Stomach (tissue), 9 donors: ENCODE data around the gene DCC. TPM values are rescaled to one million over a fixed set of nuclear protein-coding genes. Genes with fewer than 3 reads are reported as not detected.

Experiments used
- DNase-seq, 2 donors: peaks; one replicate each; pipeline versions ENCODE4 v3.0.0 to v3.0.0-alpha.2; 2013 to 2019
- H3K27ac ChIP-seq, 5 donors: fragments of 200-600 bp in 4 of 5; sonication (generic) in 4 of 5; one replicate each; pipeline ENCODE4 v1.5.1; 2013 to 2019; ENCODE audit warnings: mild to moderate bottlenecking in 1 of 5, moderate library complexity in 1 of 5
- H3K27me3 ChIP-seq, 3 donors: fragments of 200-600 bp; sonication (generic); one replicate each; pipeline ENCODE4 v1.5.1; 2017 to 2019; ENCODE audit warnings: mixed run types in 1 of 3
- H3K36me3 ChIP-seq, 4 donors: fragments of 200-600 bp; sonication (generic); 1 replicate in 3 of 4; 2 replicates in 1 of 4; pipeline ENCODE4 v1.5.1; 2016 to 2019
- H3K4me1 ChIP-seq, 4 donors: fragments of 200-600 bp; sonication (generic); one replicate each; pipeline ENCODE4 v1.5.1; 2016 to 2019
- H3K4me3 ChIP-seq, 4 donors: fragments of 200-600 bp; sonication (generic) in 3 of 4; one replicate each; pipeline ENCODE4 v1.5.1; 2016 to 2019; ENCODE audit warnings: mild to moderate bottlenecking in 1 of 4
- H3K9me3 ChIP-seq, 4 donors: fragments of 200-600 bp; sonication (generic); one replicate each; pipeline ENCODE4 v1.5.1; 2016 to 2019
- EP300 ChIP-seq: sonication (generic); formaldehyde crosslinking; IDR thresholded peaks from one replicate; pipeline ENCODE4 v1.6.1; 2017; ENCODE audit warnings: antibody characterized with exemption
- POLR2A ChIP-seq, 4 donors: fragments of 450-650 bp; IDR thresholded peaks; one replicate each; pipeline ENCODE4 v1.6.1; 2016; ENCODE audit warnings: antibody characterized with exemption in 4 of 4, control low read depth in 2 of 4, mild to moderate bottlenecking in 1 of 4, moderate library complexity in 1 of 4
- POLR2AphosphoS5 ChIP-seq, 3 donors: sonication (generic); formaldehyde crosslinking; IDR thresholded peaks; one replicate each; pipeline ENCODE4 v1.6.1; 2016; ENCODE audit warnings: antibody characterized with exemption in 3 of 3
- WGBS, 5 donors: extraction: QIAGEN DNeasy Blood & Tissue Kit in 3 of 5; methylation state at CpG; one replicate each; pipeline versions ENCODE4 v1.1.5 to v1.1.7; 2013 to 2018; 5-methylcytosine and 5-hydroxymethylcytosine counted together
- intact Hi-C: fragments of 100-400 bp; cut with DNase I; formaldehyde crosslinking; loops from one replicate; pipeline ENCODE4 v1.15.1; 2023; ENCODE audit warnings: low total_unique reads
- polyA plus RNA-seq, 3 donors: library from polyadenylated mRNA; stranded (reverse); fragments of 200-250 nt; gene quantifications; one replicate each; pipeline ENCODE4 v1.2.3, GENCODE V29; 2013
- total RNA-seq, 5 donors: library from RNA; depleted of rRNA; stranded (reverse); fragments of >200 nt; gene quantifications; one replicate each; pipeline versions ENCODE4 v1.1.0 to v1.2.3, GENCODE V29; 2014 to 2016
- TF ChIP-seq, protein P1 (sequence below), 7 experiments: fragments of 450-650 bp in 4 of 7; fragments of 200-600 bp in 3 of 7; sonication (generic) in 3 of 7; IDR thresholded peaks; one replicate each; pipeline ENCODE4 v1.5.1; 2016 to 2019; ENCODE audit warnings: antibody characterized with exemption in 7 of 7, control low read depth in 2 of 7, mild to moderate bottlenecking in 1 of 7
- donor health status: healthy with polysubstance abuse.
- donor health status: Bipolar disorder and iron deficiency.
- donor health status: healthy.

DCC gene
- total and polyA plus RNA-seq, 8 donors = 0.58 to 1.7 TPM; not detected in 6

DNA sequence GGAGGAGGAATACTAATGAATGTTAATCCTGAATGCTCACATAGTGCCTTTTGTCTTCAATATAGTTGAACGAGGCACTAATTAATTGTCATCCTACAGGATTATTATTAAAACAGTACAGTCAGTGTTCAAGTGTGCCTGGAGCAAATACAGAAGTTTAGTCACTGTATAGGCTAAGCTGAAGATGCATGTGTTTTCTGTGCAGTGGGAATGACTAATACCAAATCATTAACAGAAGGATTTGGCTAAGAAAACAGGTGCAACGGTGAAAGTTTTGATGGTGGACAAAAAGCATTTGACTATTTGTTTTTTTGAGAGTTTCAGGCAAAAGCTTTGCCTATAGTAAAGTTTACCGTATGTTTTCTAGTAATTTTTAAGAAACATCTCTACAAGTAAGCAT lies 62.8 kb downstream of the DCC start:
- WGBS, 5 donors = 54 to 79% (median 60%) methylated on average over 3 of the region's 3 CpGs
- Histone ChIP-seq H3K36me3 (no peaks in the 10 kb centered on the region), H3K27me3 (no peaks in the 10 kb centered on the region), H3K4me1 (no peaks in the 10 kb centered on the region), H3K9me3 (no peaks in the 10 kb centered on the region), H3K27ac (no peak overlapping the region), H3K4me3 (no peak overlapping the region)
- intact Hi-C loops = no loop called here
- TF ChIP-seq, protein P1, sequence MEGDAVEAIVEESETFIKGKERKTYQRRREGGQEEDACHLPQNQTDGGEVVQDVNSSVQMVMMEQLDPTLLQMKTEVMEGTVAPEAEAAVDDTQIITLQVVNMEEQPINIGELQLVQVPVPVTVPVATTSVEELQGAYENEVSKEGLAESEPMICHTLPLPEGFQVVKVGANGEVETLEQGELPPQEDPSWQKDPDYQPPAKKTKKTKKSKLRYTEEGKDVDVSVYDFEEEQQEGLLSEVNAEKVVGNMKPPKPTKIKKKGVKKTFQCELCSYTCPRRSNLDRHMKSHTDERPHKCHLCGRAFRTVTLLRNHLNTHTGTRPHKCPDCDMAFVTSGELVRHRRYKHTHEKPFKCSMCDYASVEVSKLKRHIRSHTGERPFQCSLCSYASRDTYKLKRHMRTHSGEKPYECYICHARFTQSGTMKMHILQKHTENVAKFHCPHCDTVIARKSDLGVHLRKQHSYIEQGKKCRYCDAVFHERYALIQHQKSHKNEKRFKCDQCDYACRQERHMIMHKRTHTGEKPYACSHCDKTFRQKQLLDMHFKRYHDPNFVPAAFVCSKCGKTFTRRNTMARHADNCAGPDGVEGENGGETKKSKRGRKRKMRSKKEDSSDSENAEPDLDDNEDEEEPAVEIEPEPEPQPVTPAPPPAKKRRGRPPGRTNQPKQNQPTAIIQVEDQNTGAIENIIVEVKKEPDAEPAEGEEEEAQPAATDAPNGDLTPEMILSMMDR (IDR thresholded peaks at IDR 0.05) = no peak
- TF ChIP-seq POLR2A (IDR thresholded peaks at IDR 0.05) (no peak), EP300 (no peak), POLR2AphosphoS5 (IDR thresholded peaks at IDR 0.05) (no peak)
- DNase-seq = no peak

DNA sequence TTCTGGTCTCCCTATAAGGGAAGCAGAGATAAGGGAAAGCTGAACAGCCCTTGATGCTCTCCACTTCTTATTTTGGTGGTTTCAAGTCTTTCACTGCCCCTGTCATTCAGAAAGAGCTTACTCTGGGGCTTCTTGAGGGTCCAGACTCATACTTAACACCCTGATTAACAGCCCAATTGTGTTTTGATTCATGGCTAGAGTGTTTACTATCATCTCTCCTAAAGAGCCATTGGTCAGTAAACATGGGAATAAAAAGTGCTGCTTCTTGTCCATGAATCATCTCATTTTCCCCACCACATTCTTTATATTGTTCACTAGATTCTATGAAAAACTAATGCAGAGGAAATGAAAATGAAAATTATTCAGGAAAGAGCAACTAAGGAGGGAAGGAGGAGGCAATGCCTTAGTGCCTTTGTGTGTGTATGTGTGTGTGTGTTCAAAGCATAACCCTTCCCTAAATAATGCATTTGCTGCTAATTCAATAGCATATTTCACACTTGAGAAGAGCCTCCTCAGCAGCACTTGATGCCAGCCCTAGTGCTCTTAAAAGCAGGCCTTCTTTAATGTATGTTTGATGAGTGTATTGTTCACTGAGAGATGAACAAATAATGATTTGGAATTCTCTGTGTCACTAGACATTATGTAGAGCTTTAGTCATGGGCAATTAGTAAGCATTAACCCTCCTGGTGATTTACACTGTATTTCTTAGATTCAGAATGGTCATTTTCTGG lies 63.5 kb downstream of the DCC start:
- Histone ChIP-seq H3K27me3 (no peaks in the 10 kb centered on the region), H3K4me1 (no peaks in the 10 kb centered on the region), H3K36me3 (no peaks in the 10 kb centered on the region), H3K9me3 (no peaks in the 10 kb centered on the region), H3K27ac (no peak overlapping the region), H3K4me3 (no peak overlapping the region)
- intact Hi-C loops = no loop called here
- TF ChIP-seq, protein P1 (IDR thresholded peaks at IDR 0.05) = no peak
- TF ChIP-seq POLR2A (IDR thresholded peaks at IDR 0.05) (no peak), POLR2AphosphoS5 (IDR thresholded peaks at IDR 0.05) (no peak), EP300 (no peak)
- DNase-seq = no peak

DNA sequence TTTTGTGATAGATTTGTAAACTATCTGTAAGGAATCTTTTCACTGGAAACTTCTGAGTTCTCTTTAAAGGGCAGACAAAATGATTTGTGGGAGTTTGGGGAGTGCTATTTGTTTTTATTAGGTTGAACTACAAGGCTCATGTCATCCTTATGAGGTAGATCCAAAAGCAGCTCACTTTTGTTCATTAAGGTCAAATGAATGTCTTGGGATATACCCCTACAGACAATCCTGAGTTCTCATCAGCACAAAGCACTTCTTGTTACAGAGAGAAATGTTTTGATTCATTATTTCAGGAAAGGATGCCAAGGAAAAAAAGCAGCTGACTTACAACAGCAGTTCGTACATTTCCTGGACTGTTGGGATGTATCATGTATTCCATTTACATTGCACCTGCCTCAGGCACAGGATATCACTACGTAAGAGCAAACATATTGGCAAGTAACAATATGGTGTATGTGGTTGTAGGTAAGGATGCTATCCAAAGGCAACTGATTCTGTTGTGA lies 68.9 kb downstream of the DCC start:
- DNase-seq = no peak
- Histone ChIP-seq H3K4me1 (no peaks in the 10 kb centered on the region), H3K27me3 (no peaks in the 10 kb centered on the region), H3K27ac (no peak overlapping the region), H3K9me3 (no peaks in the 10 kb centered on the region), H3K4me3 (no peak overlapping the region), H3K36me3 (no peaks in the 10 kb centered on the region)
- TF ChIP-seq POLR2AphosphoS5 (IDR thresholded peaks at IDR 0.05) = no peak
- TF ChIP-seq POLR2A (IDR thresholded peaks at IDR 0.05) = no peak
- WGBS, 5 donors = 59 to 82% (median 75%) methylated on average over 2 of the region's 2 CpGs
- intact Hi-C loops = no loop called here

DNA sequence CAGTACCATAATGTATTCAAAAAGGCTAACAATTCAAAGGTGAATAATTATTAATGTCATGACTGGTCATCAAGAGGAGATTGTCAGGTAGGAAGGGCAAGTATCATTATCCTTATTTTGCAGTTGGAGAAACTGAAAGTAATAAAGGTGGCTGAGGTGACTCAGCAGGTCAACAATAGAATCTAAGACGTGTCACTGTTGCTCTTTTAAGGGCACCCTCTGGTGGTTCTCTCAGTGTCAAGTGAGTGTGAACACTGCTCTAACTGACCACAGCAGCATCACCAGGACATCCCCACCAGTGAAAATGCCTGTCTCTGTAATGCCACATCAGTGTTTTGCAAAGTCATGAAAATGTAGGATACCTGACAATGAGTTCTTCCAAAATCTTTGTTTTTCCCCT lies 69.7 kb downstream of the DCC start:
- no peaks in the 10 kb centered on the region for H3K9me3 ChIP-seq
- no peaks in the 10 kb centered on the region for H3K27me3 ChIP-seq
- peak in 1 of 2 donors; percentile 28 for DNase-seq
- no peak for TF ChIP-seq POLR2A (IDR thresholded peaks at IDR 0.05)
- TF ChIP-seq, protein P1 (IDR thresholded peaks at IDR 0.05) = no peak
- no peak for TF ChIP-seq EP300
- TF ChIP-seq POLR2AphosphoS5 (IDR thresholded peaks at IDR 0.05) = no peak
- H3K4me3 ChIP-seq = no peak overlapping the region
- H3K36me3 ChIP-seq = no peaks in the 10 kb centered on the region
- H3K27ac ChIP-seq = no peak overlapping the region
- intact Hi-C loops = no loop called here
- WGBS, 5 donors = 27 to 38% (median 33%) methylated on average over 1 of the region's 1 CpG
- H3K4me1 ChIP-seq = no peaks in the 10 kb centered on the region

DNA sequence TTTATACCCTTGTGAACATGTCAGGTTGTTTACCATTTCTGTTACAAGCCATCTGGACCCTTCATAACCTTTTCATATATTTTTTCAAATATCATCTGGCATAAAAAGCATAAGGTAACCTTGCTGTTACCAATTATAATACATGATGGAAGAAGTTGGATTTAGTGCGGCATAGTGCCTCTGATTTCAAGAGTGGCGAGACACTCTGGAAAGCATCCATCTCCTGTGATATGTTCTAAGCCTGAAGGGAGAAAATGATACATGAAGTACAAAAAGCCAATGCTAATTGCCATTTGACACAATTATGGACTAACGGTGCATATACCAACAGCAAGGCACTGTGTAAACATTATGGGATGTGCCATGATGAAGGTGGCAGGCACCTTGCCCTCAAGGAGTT lies 75.1 kb downstream of the DCC start:
- Histone ChIP-seq H3K9me3 (no peaks in the 10 kb centered on the region), H3K27ac (no peak overlapping the region), H3K27me3 (no peaks in the 10 kb centered on the region), H3K36me3 (no peaks in the 10 kb centered on the region), H3K4me1 (no peaks in the 10 kb centered on the region), H3K4me3 (no peak overlapping the region)
- whole genome bisulfite sequencing, 5 donors = 74 to 94% (median 87%) methylated on average over 3 of the region's 3 CpGs
- DNase-seq = no peak
- TF ChIP-seq POLR2AphosphoS5 (IDR thresholded peaks at IDR 0.05) (no peak), POLR2A (IDR thresholded peaks at IDR 0.05) (no peak), EP300 (no peak)
- TF ChIP-seq, protein P1 (IDR thresholded peaks at IDR 0.05) = no peak
- intact Hi-C loops = no loop called here
